Measurements from ENCODE around the gene SLPI.

SLPI gene, protein sequence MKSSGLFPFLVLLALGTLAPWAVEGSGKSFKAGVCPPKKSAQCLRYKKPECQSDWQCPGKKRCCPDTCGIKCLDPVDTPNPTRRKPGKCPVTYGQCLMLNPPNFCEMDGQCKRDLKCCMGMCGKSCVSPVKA

DNA sequence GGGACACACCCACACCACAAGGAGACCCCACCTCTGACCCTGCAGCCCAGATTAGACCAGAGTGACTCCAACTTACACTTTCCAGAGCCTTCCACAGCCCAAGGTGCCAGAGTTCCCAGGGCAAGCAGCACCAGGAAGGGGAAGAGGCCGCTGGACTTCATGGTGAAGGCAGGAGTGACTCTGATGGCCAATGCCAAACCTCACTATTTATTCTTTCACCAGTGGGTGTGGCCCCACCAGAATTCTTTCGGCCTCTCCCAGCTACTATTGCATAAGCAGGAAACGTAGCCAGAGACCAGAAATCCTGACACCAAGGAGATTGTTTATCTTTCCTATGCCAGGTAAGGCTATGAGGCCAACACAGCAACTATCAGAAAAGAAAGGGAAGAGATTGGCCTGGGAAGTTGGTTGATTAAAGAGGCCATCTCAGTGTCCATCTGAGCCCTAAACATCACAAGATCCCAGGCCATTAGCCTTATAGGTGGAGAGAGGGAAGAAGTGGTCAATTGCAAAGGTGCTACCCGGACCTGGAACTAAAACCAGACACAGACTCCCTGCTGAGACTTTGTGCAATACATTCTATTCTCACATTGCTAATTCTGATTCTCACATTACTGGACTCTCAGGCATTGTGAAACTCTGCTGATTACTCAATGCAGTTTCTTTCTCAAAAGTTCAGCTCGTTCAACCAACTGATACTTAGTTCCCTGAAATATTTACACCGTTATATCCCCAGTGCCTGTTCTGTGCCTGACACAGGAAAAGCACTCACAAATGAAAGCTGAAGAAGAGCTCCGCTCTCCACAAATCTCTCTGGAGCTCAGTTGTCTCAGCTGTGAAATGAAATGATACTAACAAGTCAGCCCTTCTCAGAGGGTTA lies at the start of gene SLPI:
SLPI (minus strand) TSS at position 182 of the 880 bp plus-strand sequence; CDS start at position 161, 21 bp downstream.
- no peak for DNase-seq

GRCh38 chr20:45303586-45304463 lies 49.5 kb upstream of the SLPI start:
- no peak for DNase-seq

DNA sequence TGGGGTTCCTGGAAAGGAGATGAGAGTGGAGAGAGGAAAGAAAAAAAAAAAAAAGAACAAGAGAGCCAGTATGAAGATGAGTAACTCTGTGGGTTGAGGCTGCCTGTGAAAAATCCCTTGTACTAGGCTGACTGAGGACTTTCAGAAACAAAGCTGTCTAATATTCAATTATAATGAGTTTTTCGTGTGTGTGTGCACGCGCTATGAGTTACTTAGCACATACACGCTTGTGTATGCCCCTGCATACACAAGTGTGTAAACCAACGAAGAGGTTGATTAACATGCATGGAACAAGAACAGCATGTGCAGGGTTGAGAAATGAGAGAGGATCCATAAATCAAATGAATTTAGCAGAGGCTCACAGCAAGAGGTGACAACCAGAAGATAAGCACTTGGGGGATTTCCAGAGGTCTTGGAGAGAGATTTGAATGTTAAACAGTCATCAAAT lies 47.5 kb upstream of the SLPI start:
- DNase-seq: no peak

GRCh38 chr20:45300961-45301360 lies 46.6 kb upstream of the SLPI start:
- DNase-seq: no peak

DNA sequence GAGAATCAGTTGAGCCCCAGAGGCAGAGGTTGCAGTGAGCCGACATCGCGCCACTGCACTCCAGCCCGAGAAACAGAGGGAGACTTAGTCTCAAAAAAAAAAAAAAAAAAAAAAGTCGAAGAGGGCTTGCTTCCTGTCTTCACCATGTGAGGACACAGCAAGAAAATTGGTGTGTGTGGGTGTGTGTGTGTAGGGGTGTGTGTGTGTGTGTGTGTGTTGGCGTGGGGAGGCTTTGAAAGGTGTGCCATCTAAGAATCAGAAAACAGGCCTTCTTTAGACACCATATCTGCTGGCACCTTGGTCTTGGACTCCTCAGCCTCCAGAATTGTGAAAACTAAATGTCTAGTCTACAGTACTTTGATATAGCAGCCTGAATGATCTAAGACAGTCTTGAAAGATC lies 45.4 kb upstream of the SLPI start:
- no peak for DNase-seq

DNA sequence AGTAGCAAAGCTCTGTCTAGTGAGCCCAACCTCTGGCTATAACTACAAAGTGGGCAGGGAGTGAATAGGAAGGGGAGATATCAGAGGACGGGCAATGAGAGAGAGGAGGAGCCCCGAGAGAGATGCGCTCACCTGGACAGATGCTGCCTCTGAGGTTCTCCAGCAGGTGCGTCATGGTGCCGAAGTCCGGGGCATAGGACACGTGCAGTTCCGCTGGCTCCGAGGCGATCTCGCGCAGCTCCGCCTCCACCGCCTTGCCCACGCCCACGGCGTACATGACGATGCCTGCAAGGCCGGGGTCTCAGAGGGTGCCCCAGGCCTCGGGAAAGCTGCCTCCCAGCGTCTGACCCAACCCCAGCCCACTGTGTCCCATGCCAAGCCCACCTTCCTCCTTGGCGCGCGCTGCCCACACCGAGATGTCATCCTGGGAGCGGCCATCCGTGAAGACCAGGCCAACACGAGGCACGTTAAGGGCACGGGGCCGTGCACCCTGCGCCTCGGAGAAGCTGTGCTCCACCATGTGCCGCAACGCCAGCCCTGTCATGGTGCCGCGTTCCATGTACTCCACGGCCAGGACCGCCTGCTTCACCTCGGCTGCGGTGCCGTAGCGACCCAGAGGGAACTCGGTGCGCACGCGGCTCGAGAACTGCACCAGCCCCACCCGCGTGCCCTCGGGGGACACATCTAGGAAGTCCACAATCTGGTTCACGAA lies 43.6 kb upstream of the SLPI start:
- no peak for DNase-seq

GRCh38 chr20:45294659-45295058 lies 40.3 kb upstream of the SLPI start:
- DNase-seq: no peak

- no peak for DNase-seq
Measured at GRCh38 chr20:45294003-45294368, 39.6 kb upstream of the SLPI start.

DNA sequence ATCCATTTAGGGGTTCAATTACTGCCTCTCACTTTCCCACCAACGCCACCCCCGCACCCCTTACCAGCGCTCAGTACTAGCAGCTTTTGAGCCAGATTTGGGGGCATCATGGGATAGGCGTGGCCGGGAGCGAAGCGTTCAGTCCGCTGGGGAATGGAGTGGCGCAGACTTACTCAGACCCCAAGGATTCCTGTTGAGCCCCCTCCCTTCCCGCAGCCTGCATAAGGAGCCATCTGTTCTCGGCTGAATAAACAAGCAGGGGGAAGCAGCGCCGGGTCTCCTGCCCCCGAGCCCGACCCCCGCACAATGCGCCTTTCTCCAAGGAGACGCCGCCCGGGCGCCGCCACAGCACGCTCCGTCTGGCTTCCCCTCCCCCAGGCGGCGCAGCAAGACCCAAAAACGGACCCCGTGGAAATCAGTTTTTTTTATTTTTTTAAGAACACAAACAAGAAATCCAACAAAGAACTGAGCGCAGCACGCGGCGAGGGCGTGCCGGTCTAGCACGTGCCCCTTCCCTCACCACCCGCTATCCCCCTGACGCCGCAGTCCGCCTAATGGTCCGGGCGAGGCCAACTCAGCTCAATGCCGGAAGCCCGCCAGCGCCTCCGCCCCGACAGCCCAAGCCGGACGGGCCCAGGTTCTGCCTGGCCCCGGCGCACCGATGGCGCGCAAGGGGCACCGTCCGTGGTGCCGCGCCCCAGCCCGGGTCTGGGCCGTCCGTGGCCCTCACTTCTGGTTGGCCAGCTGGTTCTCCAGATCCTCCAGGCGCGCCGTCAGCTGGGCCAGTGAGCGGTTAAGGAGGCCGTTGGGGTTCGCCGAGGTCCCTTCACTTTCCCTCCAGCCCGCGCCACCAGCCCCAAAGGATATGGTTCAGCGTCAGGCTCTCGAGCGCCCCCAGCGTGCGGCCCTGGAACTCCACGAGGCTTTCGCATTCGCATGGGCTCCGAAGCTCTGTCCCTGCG lies 39.0 kb upstream of the SLPI start:
- DNase-seq: peak; percentile 74 to 78

GRCh38 chr20:45292343-45292742 lies 38.0 kb upstream of the SLPI start:
- no peak for DNase-seq

DNA sequence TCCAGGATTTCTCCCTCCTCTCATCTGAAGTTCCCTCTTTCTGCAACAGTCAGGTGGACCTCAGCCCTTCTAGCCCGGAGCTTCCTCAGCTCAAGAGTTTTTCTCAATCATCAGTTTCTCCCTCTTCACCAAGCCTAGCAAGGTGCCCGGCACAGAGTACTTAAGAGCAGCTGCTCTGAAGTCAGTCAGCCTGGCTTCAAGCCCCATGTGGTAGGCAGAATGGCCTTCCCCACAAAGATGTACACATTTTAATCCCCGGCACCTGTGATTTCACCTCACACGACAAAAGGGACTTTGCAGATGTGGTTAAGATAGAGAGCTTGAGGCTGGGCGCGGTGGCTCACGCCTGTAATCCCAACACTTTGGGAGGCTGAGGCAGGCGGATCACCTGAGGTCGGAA lies 37.2 kb upstream of the SLPI start:
- no peak for DNase-seq

GRCh38 chr20:45290677-45291355 lies 36.5 kb upstream of the SLPI start:
- peak; percentile 50 to 63 for DNase-seq

GRCh38 chr20:45289942-45290676 lies 35.7 kb upstream of the SLPI start:
- no peak for DNase-seq

DNA sequence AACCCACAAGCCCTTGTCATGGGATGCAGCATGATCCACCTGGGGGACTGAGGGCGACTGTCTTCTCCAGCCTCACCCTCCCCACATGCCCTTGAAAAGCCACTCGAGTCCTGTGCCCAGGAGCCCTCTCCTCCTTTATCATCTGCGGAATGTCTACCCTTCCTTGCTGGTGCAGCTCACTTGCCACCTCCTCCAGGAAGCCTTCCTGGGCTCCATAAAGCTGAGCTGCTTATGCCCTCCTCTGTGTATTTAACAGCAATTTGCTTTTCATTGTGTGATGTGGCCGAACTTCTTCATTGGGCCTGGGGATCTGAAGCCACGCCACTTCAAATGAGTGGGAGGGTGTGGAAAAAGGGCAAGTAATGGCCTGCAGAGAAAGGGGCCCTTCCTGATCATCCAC lies 34.5 kb upstream of the SLPI start:
- DNase-seq: no peak

DNA sequence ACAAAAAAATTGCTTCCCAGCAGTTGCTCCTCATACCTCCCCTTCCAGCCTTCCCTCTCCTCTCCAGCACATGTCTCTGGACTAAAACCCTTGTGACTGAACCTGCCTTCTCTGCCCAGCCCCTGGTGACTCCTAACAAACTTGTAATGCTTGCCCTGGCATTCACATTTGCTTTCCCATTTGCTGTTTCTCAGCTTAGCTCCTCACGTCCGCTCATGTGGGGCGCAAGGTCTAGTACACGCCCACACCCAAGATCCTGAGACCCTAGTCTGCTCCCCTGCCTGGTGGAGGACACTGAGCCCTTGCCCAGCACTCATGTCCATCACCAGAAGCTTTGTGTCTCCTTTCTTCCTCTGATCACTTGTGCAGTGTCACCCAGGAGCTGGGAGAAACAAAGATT lies 34.0 kb upstream of the SLPI start:
- DNase-seq: no peak

- no peak for DNase-seq
Measured at GRCh38 chr20:45283551-45284057, 29.2 kb upstream of the SLPI start.

DNA sequence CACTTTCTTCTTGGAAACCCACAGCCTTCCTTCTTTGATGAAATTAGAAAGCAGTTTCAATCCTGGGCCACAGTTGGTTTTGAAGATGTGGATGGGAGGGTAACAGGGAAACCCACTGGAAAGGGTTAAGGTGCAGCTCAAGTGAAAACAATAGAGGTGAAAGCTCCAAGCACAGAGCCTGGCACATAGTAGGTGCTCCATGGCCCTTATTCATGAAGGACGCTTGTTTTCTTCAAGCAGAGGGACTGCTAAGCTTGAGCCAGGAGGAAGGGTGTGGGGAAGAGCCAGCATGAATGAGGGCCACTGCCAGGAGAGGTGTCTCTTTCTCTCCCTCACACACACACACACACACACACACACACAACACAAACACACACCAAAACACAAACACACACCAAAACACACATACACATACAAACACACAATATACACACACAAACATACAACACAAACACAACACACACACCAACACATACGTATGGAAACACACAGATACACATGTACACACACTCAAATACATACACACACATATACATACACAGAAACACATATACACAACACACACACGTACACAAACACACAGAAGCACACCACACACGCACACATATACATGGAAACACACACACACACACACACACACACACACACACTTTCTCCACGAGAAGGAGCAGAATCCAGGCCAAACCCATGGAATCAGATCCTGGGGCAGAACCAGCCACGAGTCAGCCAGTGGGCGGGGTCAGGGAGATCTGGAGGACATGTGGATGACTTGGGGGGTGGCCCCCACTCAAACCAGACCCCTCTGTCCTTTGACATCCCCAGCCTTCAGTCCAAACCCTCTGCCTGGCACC lies 28.6 kb upstream of the SLPI start:
- DNase-seq: no peak

DNA sequence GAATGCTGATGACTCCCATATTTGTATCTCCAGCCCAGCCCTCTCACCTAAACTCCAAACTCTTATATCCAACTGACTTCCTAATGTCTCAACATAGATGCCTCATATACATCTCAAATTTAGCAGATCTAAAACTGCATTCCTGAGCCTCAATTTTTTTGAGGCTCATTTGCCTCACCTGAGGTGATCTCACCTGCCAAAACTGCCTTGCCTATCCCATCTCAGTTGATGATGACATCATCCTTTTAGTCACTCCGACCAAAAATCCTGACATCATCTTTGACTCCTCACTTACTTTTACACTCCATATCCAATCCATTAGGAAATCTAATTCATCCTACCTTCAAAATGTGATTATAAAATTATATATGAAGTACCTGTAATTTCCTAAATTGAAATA lies 25.6 kb upstream of the SLPI start:
- DNase-seq: no peak

- no peak for DNase-seq
Measured at GRCh38 chr20:45275338-45275737, 21.0 kb upstream of the SLPI start.
